Stomach (tissue), 4 donors: Measurements from ENCODE around the gene ZBED4.

Source experiments
- EP300 ChIP-seq: sonication (generic); formaldehyde crosslinking; IDR thresholded peaks from one replicate; pipeline ENCODE4 v1.6.1; 2017; ENCODE audit warnings: antibody characterized with exemption
- POLR2A ChIP-seq, 4 donors: fragments of 450-650 bp; IDR thresholded peaks; one replicate each; pipeline ENCODE4 v1.6.1; 2016; ENCODE audit warnings: antibody characterized with exemption in 4 of 4, control low read depth in 2 of 4, mild to moderate bottlenecking in 1 of 4, moderate library complexity in 1 of 4
- TF ChIP-seq, protein P1 (sequence below), 7 experiments: fragments of 450-650 bp in 4 of 7; fragments of 200-600 bp in 3 of 7; sonication (generic) in 3 of 7; IDR thresholded peaks; one replicate each; pipeline ENCODE4 v1.5.1; 2016 to 2019; ENCODE audit warnings: antibody characterized with exemption in 7 of 7, control low read depth in 2 of 7, mild to moderate bottlenecking in 1 of 7

DNA sequence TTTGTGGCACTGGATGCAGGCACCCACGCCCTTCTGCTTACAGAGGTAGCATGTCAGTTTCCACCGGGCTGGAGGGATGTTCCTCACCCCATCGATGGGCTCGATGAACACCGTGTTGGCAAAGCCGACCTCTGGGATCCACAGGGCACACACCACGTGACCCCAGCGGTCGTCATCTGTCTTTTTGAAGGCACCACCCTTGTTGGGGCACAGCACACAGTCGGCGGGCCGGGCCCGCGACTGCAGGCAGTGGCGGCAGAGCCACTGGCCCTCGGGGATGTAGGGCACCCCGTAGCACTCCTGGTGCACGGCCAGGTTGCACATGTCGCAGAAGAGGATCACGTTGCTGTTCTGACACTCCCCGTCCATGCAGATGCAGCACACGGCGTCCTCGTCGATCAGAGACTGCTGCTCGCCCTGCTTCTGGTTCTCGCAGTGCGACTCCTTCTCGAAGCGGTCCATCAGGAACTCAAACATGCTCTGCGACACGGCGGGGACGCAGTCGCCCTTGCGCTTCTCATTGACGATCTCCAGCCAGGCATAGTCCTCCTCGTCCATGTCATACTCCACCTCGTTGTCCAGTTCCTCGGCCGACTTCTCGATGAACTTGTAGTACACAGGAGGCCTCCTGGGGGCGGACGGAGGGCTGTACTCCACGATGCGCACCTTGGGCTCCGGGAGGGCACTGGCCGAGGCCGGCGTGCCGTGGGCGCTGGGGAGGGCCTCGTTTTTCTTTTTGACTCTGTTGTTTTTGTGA is 30.2 kb upstream of the ZBED4 start:
- TF ChIP-seq EP300 (no peak), POLR2A (IDR thresholded peaks at IDR 0.05) (no peak)
- TF ChIP-seq, protein P1, sequence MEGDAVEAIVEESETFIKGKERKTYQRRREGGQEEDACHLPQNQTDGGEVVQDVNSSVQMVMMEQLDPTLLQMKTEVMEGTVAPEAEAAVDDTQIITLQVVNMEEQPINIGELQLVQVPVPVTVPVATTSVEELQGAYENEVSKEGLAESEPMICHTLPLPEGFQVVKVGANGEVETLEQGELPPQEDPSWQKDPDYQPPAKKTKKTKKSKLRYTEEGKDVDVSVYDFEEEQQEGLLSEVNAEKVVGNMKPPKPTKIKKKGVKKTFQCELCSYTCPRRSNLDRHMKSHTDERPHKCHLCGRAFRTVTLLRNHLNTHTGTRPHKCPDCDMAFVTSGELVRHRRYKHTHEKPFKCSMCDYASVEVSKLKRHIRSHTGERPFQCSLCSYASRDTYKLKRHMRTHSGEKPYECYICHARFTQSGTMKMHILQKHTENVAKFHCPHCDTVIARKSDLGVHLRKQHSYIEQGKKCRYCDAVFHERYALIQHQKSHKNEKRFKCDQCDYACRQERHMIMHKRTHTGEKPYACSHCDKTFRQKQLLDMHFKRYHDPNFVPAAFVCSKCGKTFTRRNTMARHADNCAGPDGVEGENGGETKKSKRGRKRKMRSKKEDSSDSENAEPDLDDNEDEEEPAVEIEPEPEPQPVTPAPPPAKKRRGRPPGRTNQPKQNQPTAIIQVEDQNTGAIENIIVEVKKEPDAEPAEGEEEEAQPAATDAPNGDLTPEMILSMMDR (IDR thresholded peaks at IDR 0.05): no peak
